Neural progenitor cell (in vitro differentiated cells): ENCODE measurements around the gene SH3PXD2B.

Source experiments
- EZH2 ChIP-seq: fragments of 200-600 bp; sonication (generic); IDR thresholded peaks from 2 replicates; pipeline ENCODE4 v1.6.1; 2017; ENCODE audit warnings: antibody characterized with exemption, mild to moderate bottlenecking, moderate library complexity
- TF ChIP-seq, protein P1 (sequence below): fragments of 200-600 bp; sonication (generic); IDR thresholded peaks from 2 replicates; pipeline ENCODE4 v1.5.1; 2017; ENCODE audit warnings: antibody characterized with exemption, mild to moderate bottlenecking

DNA sequence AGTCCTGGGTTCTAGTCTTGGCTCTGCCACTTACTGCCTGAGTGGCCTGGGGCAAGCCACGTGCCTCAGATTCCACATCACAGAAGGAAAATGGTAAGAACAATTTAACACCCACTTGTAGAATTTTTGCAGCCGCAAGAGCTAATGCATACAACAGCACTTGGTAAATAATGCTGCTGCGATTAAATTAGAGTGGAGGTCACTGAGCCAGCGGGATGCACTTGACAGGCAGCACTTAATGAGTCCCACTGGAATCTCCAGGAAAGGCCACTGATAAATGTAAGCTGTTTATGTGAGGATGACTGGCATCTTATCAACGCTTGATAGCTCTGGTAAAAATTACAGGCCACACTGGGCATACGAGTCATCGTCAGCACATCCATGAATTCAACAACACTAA is 111.4 kb downstream of the SH3PXD2B start:
- TF ChIP-seq, protein P1, sequence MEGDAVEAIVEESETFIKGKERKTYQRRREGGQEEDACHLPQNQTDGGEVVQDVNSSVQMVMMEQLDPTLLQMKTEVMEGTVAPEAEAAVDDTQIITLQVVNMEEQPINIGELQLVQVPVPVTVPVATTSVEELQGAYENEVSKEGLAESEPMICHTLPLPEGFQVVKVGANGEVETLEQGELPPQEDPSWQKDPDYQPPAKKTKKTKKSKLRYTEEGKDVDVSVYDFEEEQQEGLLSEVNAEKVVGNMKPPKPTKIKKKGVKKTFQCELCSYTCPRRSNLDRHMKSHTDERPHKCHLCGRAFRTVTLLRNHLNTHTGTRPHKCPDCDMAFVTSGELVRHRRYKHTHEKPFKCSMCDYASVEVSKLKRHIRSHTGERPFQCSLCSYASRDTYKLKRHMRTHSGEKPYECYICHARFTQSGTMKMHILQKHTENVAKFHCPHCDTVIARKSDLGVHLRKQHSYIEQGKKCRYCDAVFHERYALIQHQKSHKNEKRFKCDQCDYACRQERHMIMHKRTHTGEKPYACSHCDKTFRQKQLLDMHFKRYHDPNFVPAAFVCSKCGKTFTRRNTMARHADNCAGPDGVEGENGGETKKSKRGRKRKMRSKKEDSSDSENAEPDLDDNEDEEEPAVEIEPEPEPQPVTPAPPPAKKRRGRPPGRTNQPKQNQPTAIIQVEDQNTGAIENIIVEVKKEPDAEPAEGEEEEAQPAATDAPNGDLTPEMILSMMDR = no peak
- TF ChIP-seq EZH2 = no peak
